HepG2 (cell line): ENCODE results near the gene TUT1. TPM values are rescaled to one million over a fixed set of nuclear protein-coding genes. Genes with fewer than 3 reads are reported as not detected.
A peak's percentile ranks its signal among the peaks of the same experiment; 100 is the strongest.

ENCODE experiments used
- ARNTL ChIP-seq: sonication (generic); formaldehyde crosslinking; IDR thresholded peaks from 2 replicates; pipeline ENCODE4 v1.4.0; 2020; ENCODE audit warnings: mild to moderate bottlenecking, missing genetic modification reagents
- ASH2L ChIP-seq: fragments of 300-600, 200-600 bp; sonication (generic); IDR thresholded peaks from 2 replicates; pipeline ENCODE4 v1.7.0; 2017; ENCODE audit warnings: low read depth, mild to moderate bottlenecking, moderate library complexity, mixed read lengths, low read length; ENCODE audit not compliant: insufficient read length
- CENPX ChIP-seq: sonication (generic); formaldehyde crosslinking; IDR thresholded peaks from 2 replicates; pipeline ENCODE4 v1.9.0; 2021; ENCODE audit warnings: mild to moderate bottlenecking, missing genetic modification reagents, moderate library complexity
- DMAP1 ChIP-seq: IDR thresholded peaks from 2 replicates; pipeline ENCODE4 v1.6.1; 2016
- GFI1 ChIP-seq: sonication (generic); formaldehyde crosslinking; IDR thresholded peaks from 2 replicates; pipeline ENCODE4 v1.5.0; 2020; ENCODE audit warnings: missing genetic modification reagents, mild to moderate bottlenecking, borderline replicate concordance
- KDM2A ChIP-seq: sonication (generic); formaldehyde crosslinking; IDR thresholded peaks from 2 replicates; pipeline ENCODE4 v1.4.0; 2020; ENCODE audit warnings: low read depth, missing genetic modification reagents, borderline replicate concordance
- KLF6 ChIP-seq: IDR thresholded peaks from 2 replicates; pipeline ENCODE4 v1.8.0; 2016; ENCODE audit warnings: missing biosample characterization, missing genetic modification reagents
- LCORL ChIP-seq, 2 experiments: fragments of 450-650 bp in 1 of 2; sonication (generic) in 1 of 2; formaldehyde crosslinking in 1 of 2; IDR thresholded peaks; 2 replicates each; pipeline versions ENCODE4 v1.5.0 to v1.6.1; 2017 to 2020; ENCODE audit warnings: antibody characterized with exemption in 1 of 2, missing genetic modification reagents in 1 of 2
- MXI1 ChIP-seq: IDR thresholded peaks from 3 replicates; pipeline ENCODE4 v1.6.1; 2012; ENCODE audit warnings: low read depth, low read length, inconsistent platforms, borderline replicate concordance
- NBN ChIP-seq: fragments of 450-650 bp; conservative IDR thresholded peaks from 2 replicates; pipeline ENCODE4 v1.6.1; 2017
- SATB2 ChIP-seq: sonication (generic); formaldehyde crosslinking; IDR thresholded peaks from 2 replicates; pipeline ENCODE4 v1.5.0; 2020; ENCODE audit warnings: missing genetic modification reagents
- TAF15 ChIP-seq: fragments of 200-400 bp; formaldehyde crosslinking; IDR thresholded peaks from one replicate; pipeline ENCODE4 v1.6.1; 2018; ENCODE audit warnings: mild to moderate bottlenecking, low read depth, low read length; ENCODE audit not compliant: poor library complexity, severe bottlenecking
- XBP1 ChIP-seq: sonication (generic); formaldehyde crosslinking; IDR thresholded peaks from 2 replicates; pipeline ENCODE4 v1.5.0; 2020; ENCODE audit warnings: missing genetic modification reagents
- ZFP37 ChIP-seq: sonication (generic); formaldehyde crosslinking; IDR thresholded peaks from 2 replicates; pipeline ENCODE4 v1.4.0; 2020; ENCODE audit warnings: missing genetic modification reagents, borderline replicate concordance
- ZNF136 ChIP-seq: sonication (generic); formaldehyde crosslinking; IDR thresholded peaks from 2 replicates; pipeline ENCODE4 v1.8.1; 2022; ENCODE audit warnings: low read depth, mild to moderate bottlenecking, moderate library complexity, missing genetic modification reagents
- ZNF572 ChIP-seq: sonication (generic); formaldehyde crosslinking; IDR thresholded peaks from 2 replicates; pipeline ENCODE4 v1.5.1; 2020; ENCODE audit warnings: mild to moderate bottlenecking, missing genetic modification reagents
- ZNF580 ChIP-seq: IDR thresholded peaks from 2 replicates; pipeline ENCODE4 v1.6.1; 2016; ENCODE audit warnings: low read depth, borderline replicate concordance
- ZNF704 ChIP-seq: sonication (generic); formaldehyde crosslinking; IDR thresholded peaks from 2 replicates; pipeline ENCODE4 v1.8.1; 2023; ENCODE audit warnings: mild to moderate bottlenecking, inconsistent platforms, moderate library complexity, missing genetic modification reagents, borderline replicate concordance
- ZNF740 ChIP-seq: sonication (generic); formaldehyde crosslinking; IDR thresholded peaks from 2 replicates; pipeline ENCODE4 v1.4.0; 2020; ENCODE audit warnings: missing genetic modification reagents
- ZSCAN30 ChIP-seq: sonication (generic); formaldehyde crosslinking; IDR thresholded peaks from 2 replicates; pipeline ENCODE4 v1.5.0; 2020; ENCODE audit warnings: mild to moderate bottlenecking, missing genetic modification reagents
- polyA plus RNA-seq, 8 experiments: library from polyadenylated mRNA; depleted of rRNA in 3 of 8; stranded (reverse) in 7 of 8; unstranded in 1 of 8; fragments of >200 nt; fragmentation: Illumina TruSeq in 4 of 8; extraction: Trizol in 4 of 8; gene quantifications; 2 replicates each; pipeline versions ENCODE4 v1.2.1 to v1.2.3, GENCODE V29; 2011 to 2016; ENCODE audit warnings: low read depth in 4 of 8, missing spikeins in 1 of 8, mixed read lengths in 1 of 8; ENCODE audit not compliant: insufficient read depth in 1 of 8
- total RNA-seq, 5 experiments: library from RNA; depleted of rRNA; stranded (reverse); fragments of >200 nt; fragmentation: Illumina TruSeq; extraction: Trizol; gene quantifications; 2 replicates each; pipeline ENCODE4 v1.2.3, GENCODE V29; 2016; ENCODE audit warnings: low read depth in 1 of 5
- TF ChIP-seq, protein P1 (sequence below): sonication (generic); formaldehyde crosslinking; IDR thresholded peaks from 2 replicates; pipeline ENCODE4 v1.4.0; 2020; ENCODE audit warnings: missing genetic modification reagents, borderline replicate concordance

Gene TUT1
- total and polyA plus RNA-seq, 2 of the 13 experiments (the other 11 are each of a cell fraction or from before 2014, with no cell fraction given) = 9.7 to 14.3 TPM

DNA sequence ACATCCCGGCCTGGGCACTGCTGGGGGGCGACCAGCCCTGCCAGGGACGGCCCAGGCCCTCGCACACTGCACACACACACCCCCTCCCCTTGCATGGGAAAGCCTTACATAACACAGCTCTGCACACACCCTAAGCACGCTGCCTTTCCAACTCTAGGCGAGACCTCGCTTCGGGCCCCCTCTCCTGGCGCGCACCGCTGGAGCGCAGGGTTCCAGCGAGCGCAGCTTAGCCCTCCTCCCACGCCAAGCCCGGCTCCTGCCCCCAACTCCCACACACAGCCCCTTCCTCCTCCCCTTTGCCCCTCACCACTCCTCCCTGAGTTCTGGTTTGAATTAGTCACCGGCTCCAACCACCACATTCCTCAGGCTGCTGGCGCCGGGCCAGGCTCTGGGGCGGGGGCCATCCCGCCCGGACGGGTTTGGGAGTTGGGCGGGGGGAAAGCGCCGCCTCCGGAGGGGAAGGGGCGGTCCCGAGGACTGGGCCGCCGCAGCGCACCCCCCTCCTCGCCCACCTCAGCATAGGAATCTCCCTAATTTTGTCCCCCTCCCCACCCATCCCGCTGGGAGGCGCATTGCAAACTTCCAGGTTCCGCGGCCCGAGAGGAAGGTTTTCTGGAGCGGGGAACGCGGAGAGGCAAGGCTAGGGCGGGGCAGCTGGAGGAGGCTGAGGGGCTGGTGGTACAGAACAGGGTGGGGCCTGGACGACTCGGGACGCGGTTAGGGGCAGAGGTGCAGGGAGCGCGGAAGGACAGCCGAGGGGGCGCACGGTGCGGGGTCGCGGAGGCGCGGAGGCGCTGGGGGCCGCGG lies 45.7 kb downstream of the TUT1 start (continued):
- TF ChIP-seq, protein P1, sequence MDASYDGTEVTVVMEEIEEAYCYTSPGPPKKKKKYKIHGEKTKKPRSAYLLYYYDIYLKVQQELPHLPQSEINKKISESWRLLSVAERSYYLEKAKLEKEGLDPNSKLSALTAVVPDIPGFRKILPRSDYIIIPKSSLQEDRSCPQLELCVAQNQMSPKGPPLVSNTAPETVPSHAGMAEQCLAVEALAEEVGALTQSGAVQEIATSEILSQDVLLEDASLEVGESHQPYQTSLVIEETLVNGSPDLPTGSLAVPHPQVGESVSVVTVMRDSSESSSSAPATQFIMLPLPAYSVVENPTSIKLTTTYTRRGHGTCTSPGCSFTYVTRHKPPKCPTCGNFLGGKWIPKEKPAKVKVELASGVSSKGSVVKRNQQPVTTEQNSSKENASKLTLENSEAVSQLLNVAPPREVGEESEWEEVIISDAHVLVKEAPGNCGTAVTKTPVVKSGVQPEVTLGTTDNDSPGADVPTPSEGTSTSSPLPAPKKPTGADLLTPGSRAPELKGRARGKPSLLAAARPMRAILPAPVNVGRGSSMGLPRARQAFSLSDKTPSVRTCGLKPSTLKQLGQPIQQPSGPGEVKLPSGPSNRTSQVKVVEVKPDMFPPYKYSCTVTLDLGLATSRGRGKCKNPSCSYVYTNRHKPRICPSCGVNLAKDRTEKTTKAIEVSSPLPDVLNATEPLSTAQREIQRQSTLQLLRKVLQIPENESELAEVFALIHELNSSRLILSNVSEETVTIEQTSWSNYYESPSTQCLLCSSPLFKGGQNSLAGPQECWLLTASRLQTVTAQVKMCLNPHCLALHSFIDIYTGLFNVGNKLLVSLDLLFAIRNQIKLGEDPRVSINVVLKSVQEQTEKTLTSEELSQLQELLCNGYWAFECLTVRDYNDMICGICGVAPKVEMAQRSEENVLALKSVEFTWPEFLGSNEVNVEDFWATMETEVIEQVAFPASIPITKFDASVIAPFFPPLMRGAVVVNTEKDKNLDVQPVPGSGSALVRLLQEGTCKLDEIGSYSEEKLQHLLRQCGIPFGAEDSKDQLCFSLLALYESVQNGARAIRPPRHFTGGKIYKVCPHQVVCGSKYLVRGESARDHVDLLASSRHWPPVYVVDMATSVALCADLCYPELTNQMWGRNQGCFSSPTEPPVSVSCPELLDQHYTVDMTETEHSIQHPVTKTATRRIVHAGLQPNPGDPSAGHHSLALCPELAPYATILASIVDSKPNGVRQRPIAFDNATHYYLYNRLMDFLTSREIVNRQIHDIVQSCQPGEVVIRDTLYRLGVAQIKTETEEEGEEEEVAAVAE = peak; percentile 53; the same call in 1 of the 2 replicates
- peak; percentile 89; the same call in 1 of the 2 replicates for TF ChIP-seq ZNF572
- TF ChIP-seq MXI1 = peak; percentile 55; the same call in 1 of the 3 replicates
- TF ChIP-seq CENPX (CRISPR knock-in tag) = no peak
- TF ChIP-seq ZFP37 = 0 out of 2 replicates have a peak, but pooled peaks have one; percentile 58
- TF ChIP-seq ZNF704 (CRISPR knock-in tag) = peak; percentile 20; the same call in 1 of the 2 replicates
- TF ChIP-seq GFI1 (CRISPR knock-in tag) = 0 out of 2 replicates have a peak, but pooled peaks have one; percentile 8
- TF ChIP-seq ZNF136 (CRISPR knock-in tag) = 0 out of 2 replicates have a peak, but pooled peaks have one; percentile 20
- TF ChIP-seq XBP1 (CRISPR knock-in tag) = no peak
- peak; percentile 41 for TF ChIP-seq TAF15
- no peak for TF ChIP-seq ZSCAN30 (CRISPR knock-in tag)
- TF ChIP-seq KLF6 (CRISPR knock-in tag) = 0 out of 2 replicates have a peak, but pooled peaks have one; percentile 10
- TF ChIP-seq NBN = no peak
- 0 out of 2 replicates have a peak, but pooled peaks have one; percentile 16 for TF ChIP-seq ZNF580 (CRISPR knock-in tag)
- no peak for TF ChIP-seq SATB2 (CRISPR knock-in tag)
- peak; percentile 75 for TF ChIP-seq LCORL (IDR thresholded peaks at IDR 0.05)
- TF ChIP-seq LCORL (CRISPR knock-in tag; IDR thresholded peaks at IDR 0.05) = peak; percentile 99
- TF ChIP-seq DMAP1 = peak; percentile 82
- TF ChIP-seq ARNTL (CRISPR knock-in tag) = peak; percentile 52; the same call in 1 of the 2 replicates
- TF ChIP-seq KDM2A = peak; percentile 77; the same call in 1 of the 2 replicates
- peak; percentile 52; the same call in 1 of the 2 replicates for TF ChIP-seq ZNF740
- peak; percentile 39 for TF ChIP-seq ASH2L
